COLO829 (cell line): Measurements from ENCODE around the gene MROH9.

Source experiments
- DNase-seq: peaks from one replicate; pipeline ENCODE4 v3.0.0; 2012; ENCODE audit warnings: low spot score

The MROH9 gene

GRCh38 chr1:171082606-171083005, 147.3 kb downstream of the MROH9 start:
- no peak for DNase-seq

- DNase-seq: no peak
These were observed 147.9 kb downstream of the MROH9 start for GRCh38 chr1:171083222-171083621.

GRCh38 chr1:171084091-171084490, 148.8 kb downstream of the MROH9 start:
- no peak for DNase-seq

- no peak for DNase-seq
These were observed 149.5 kb downstream of the MROH9 start for GRCh38 chr1:171084870-171085269.

- no peak for DNase-seq
These were observed 152.6 kb downstream of the MROH9 start for GRCh38 chr1:171087896-171088295.

- no peak for DNase-seq
These were observed 155.3 kb downstream of the MROH9 start, which contains the start of gene FMO3 for GRCh38 chr1:171090604-171091003. FMO3 (plus strand) TSS chr1:171090905; CDS start chr1:171092659, 1,754 bp downstream.

GRCh38 chr1:171103862-171104261, 168.5 kb downstream of the MROH9 start:
- no peak for DNase-seq

- no peak for DNase-seq
These were observed 172.1 kb downstream of the MROH9 start for GRCh38 chr1:171107262-171107940.

GRCh38 chr1:171107969-171108368, 172.6 kb downstream of the MROH9 start:
- no peak for DNase-seq

GRCh38 chr1:171109966-171110365, 174.6 kb downstream of the MROH9 start:
- no peak for DNase-seq

- DNase-seq: no peak
These were observed 175.4 kb downstream of the MROH9 start for GRCh38 chr1:171110621-171111326.

GRCh38 chr1:171112119-171112518, 176.8 kb downstream of the MROH9 start:
- no peak for DNase-seq

GRCh38 chr1:171113382-171113781, 178.0 kb downstream of the MROH9 start:
- DNase-seq: no peak
